Neural progenitor cell (in vitro differentiated cells): Measurements from ENCODE around the gene ITPK1. TPM values are rescaled to one million over a fixed set of nuclear protein-coding genes. Genes with fewer than 3 reads are reported as not detected.

ENCODE experiments used
- DNase-seq: peaks from one replicate; pipeline ENCODE4 v3.0.0-alpha.2; 2016; ENCODE audit warnings: low spot score
- H2AFZ ChIP-seq: fragments of 200-600 bp; sonication (generic); replicated peaks from 2 replicates; pipeline ENCODE4 v1.6.1; 2016; ENCODE audit warnings: antibody characterized with exemption
- H3F3A ChIP-seq: fragments of 200-600 bp; sonication (generic); 2 replicates; pipeline ENCODE4 v1.6.1; 2016; ENCODE audit warnings: antibody characterized with exemption, low read depth
- H3K27ac ChIP-seq: fragments of 200-600 bp; sonication (generic); 2 replicates; pipeline ENCODE4 v1.5.1; 2016; ENCODE audit warnings: mild to moderate bottlenecking
- H3K27me3 ChIP-seq: fragments of 200-600 bp; sonication (generic); 2 replicates; pipeline ENCODE4 v1.6.1; 2016; ENCODE audit warnings: mild to moderate bottlenecking, moderate library complexity
- H3K36me3 ChIP-seq: fragments of 200-600 bp; sonication (generic); 2 replicates; pipeline ENCODE4 v1.5.1; 2016
- H3K4me1 ChIP-seq: fragments of 200-600 bp; sonication (generic); 2 replicates; pipeline ENCODE4 v1.6.1; 2016; ENCODE audit warnings: mixed run types
- H3K4me2 ChIP-seq: fragments of 200-600 bp; sonication (generic); 2 replicates; pipeline ENCODE4 v1.6.1; 2016
- H3K4me3 ChIP-seq: fragments of 200-600 bp; sonication (generic); 2 replicates; pipeline ENCODE4 v1.5.1; 2016
- H3K79me2 ChIP-seq: fragments of 200-600 bp; sonication (generic); 2 replicates; pipeline ENCODE4 v1.6.1; 2016; ENCODE audit warnings: low read depth
- H3K9ac ChIP-seq: fragments of 200-600 bp; sonication (generic); 2 replicates; pipeline ENCODE4 v1.6.1; 2016
- H3K9me3 ChIP-seq: fragments of 200-600 bp; sonication (generic); 2 replicates; pipeline ENCODE4 v1.5.1; 2016; ENCODE audit warnings: low read depth
- H4K20me1 ChIP-seq: fragments of 200-600 bp; sonication (generic); 2 replicates; pipeline ENCODE4 v1.6.1; 2016; ENCODE audit warnings: low read depth
- H3K27ac Mint-ChIP-seq: 3 replicates; pipeline ENCODE4 v1.8.0; 2021; ENCODE audit warnings: mixed read lengths
- H3K27me3 Mint-ChIP-seq: 2 replicates; pipeline ENCODE4 v1.8.0; 2022; ENCODE audit warnings: low read depth, mild to moderate bottlenecking, inconsistent platforms, moderate library complexity, mixed read lengths; ENCODE audit not compliant: insufficient read depth
- H3K36me3 Mint-ChIP-seq: 3 replicates; pipeline ENCODE4 v1.8.0; 2021; ENCODE audit warnings: mixed read lengths
- H3K4me1 Mint-ChIP-seq: 3 replicates; pipeline ENCODE4 v1.8.0; 2021; ENCODE audit warnings: mixed read lengths
- H3K4me3 Mint-ChIP-seq: 3 replicates; pipeline ENCODE4 v1.8.0; 2021; ENCODE audit warnings: mild to moderate bottlenecking, moderate library complexity, mixed read lengths
- H3K9me3 Mint-ChIP-seq: 3 replicates; pipeline ENCODE4 v1.8.0; 2020; ENCODE audit warnings: mixed read lengths
- CTCF ChIP-seq: fragments of 200-600 bp; sonication (generic); IDR thresholded peaks from 2 replicates; pipeline ENCODE4 v1.5.1; 2017; ENCODE audit warnings: antibody characterized with exemption, mild to moderate bottlenecking
- EZH2 ChIP-seq: fragments of 200-600 bp; sonication (generic); IDR thresholded peaks from 2 replicates; pipeline ENCODE4 v1.6.1; 2017; ENCODE audit warnings: antibody characterized with exemption, mild to moderate bottlenecking, moderate library complexity
- EZH2phosphoT487 ChIP-seq: fragments of 200-600 bp; sonication (generic); IDR thresholded peaks from 2 replicates; pipeline ENCODE4 v1.6.1; 2017; ENCODE audit warnings: antibody characterized with exemption
- total RNA-seq: library from RNA; depleted of rRNA; stranded (reverse); fragments of >200 nt; gene quantifications from 2 replicates; pipeline ENCODE4 v1.2.3, GENCODE V29; 2015; ENCODE audit warnings: low replicate concordance

The ITPK1 gene
- total RNA-seq, 1 donor from 2014 or later = 25.8 TPM

GRCh38 chr14:93040443-93040842 is 75.3 kb downstream of the ITPK1 start:
- Histone ChIP-seq H3K27me3 (peaks cover 6% of the 10 kb centered on the region), H3K4me3 (no peak overlapping the region), H3K79me2 (peaks cover 14% of the 10 kb centered on the region), H3F3A (peaks cover 24% of the 10 kb centered on the region), H4K20me1 (peaks cover 99% of the 10 kb centered on the region), H3K9ac (no peak overlapping the region), H3K27ac (no peak overlapping the region), H3K36me3 (no peaks in the 10 kb centered on the region), H2AFZ (no peak overlapping the region), H3K4me2 (peak overlapping the region; percentile 59), H3K9me3 (no peaks in the 10 kb centered on the region), H3K4me1 (peaks cover 55% of the 10 kb centered on the region)
- Mint-ChIP-seq H3K27ac (no peak overlapping the region), H3K4me3 (no peak overlapping the region), H3K36me3 (no peaks in the 10 kb centered on the region), H3K27me3 (peaks cover 50% of the 10 kb centered on the region), H3K4me1 (peaks cover 72% of the 10 kb centered on the region), H3K9me3 (no peaks in the 10 kb centered on the region)
- TF ChIP-seq EZH2phosphoT487 (no peak), EZH2 (no peak), CTCF (no peak)
- no peak for DNase-seq

- Histone ChIP-seq H2AFZ (no peak overlapping the region), H3K79me2 (peaks cover 14% of the 10 kb centered on the region), H3K4me2 (no peak overlapping the region), H4K20me1 (peaks cover 99% of the 10 kb centered on the region), H3F3A (peaks cover 19% of the 10 kb centered on the region), H3K9ac (no peak overlapping the region), H3K27ac (no peak overlapping the region), H3K4me3 (no peak overlapping the region), H3K27me3 (peaks cover 6% of the 10 kb centered on the region), H3K9me3 (no peaks in the 10 kb centered on the region), H3K36me3 (no peaks in the 10 kb centered on the region), H3K4me1 (peaks cover 48% of the 10 kb centered on the region)
- DNase-seq = no peak
- peak overlapping the region; percentile 5 for H3K27ac Mint-ChIP-seq
- no peaks in the 10 kb centered on the region for H3K36me3 Mint-ChIP-seq
- peaks cover 71% of the 10 kb centered on the region for H3K4me1 Mint-ChIP-seq
- H3K4me3 Mint-ChIP-seq = no peak overlapping the region
- no peaks in the 10 kb centered on the region for H3K9me3 Mint-ChIP-seq
- peaks cover 43% of the 10 kb centered on the region for H3K27me3 Mint-ChIP-seq
- TF ChIP-seq EZH2 (no peak), EZH2phosphoT487 (no peak), CTCF (no peak)
These were observed 75.9 kb downstream of the ITPK1 start for GRCh38 chr14:93039649-93040315.

- no peaks in the 10 kb centered on the region for H3K36me3 ChIP-seq
- Mint-ChIP-seq H3K4me3 (peak overlapping the region; percentile 13), H3K9me3 (no peaks in the 10 kb centered on the region), H3K36me3 (no peaks in the 10 kb centered on the region), H3K4me1 (peaks cover 77% of the 10 kb centered on the region), H3K27me3 (peaks cover 25% of the 10 kb centered on the region), H3K27ac (no peak overlapping the region)
- no peak for DNase-seq
- peaks cover 4% of the 10 kb centered on the region for H3K79me2 ChIP-seq
- H3K4me2 ChIP-seq = no peak overlapping the region
- no peak for TF ChIP-seq EZH2
- peaks cover 16% of the 10 kb centered on the region for H3F3A ChIP-seq
- no peak overlapping the region for H3K9ac ChIP-seq
- H3K4me3 ChIP-seq = no peak overlapping the region
- no peaks in the 10 kb centered on the region for H3K27me3 ChIP-seq
- H3K4me1 ChIP-seq = peaks cover 59% of the 10 kb centered on the region
- H3K9me3 ChIP-seq = no peaks in the 10 kb centered on the region
- H4K20me1 ChIP-seq = peaks cover 99% of the 10 kb centered on the region
- H2AFZ ChIP-seq = no peak overlapping the region
- H3K27ac ChIP-seq = no peak overlapping the region
These were observed 78.4 kb downstream of the ITPK1 start for GRCh38 chr14:93037351-93037750.

GRCh38 chr14:93036652-93037345 is 78.9 kb downstream of the ITPK1 start:
- peak overlapping the region; percentile 14 for H3K4me2 ChIP-seq

More at GRCh38 chr14:93036652-93037345, 78.9 kb downstream of the ITPK1 start:
- H3K4me1 Mint-ChIP-seq = peaks cover 75% of the 10 kb centered on the region
- H3K27me3 ChIP-seq = no peaks in the 10 kb centered on the region
- no peak overlapping the region for H2AFZ ChIP-seq
- H3K27ac ChIP-seq = no peak overlapping the region
- peaks cover 27% of the 10 kb centered on the region for H3K27me3 Mint-ChIP-seq
- H3K9me3 Mint-ChIP-seq = no peaks in the 10 kb centered on the region
- no peak for TF ChIP-seq CTCF
- no peak for TF ChIP-seq EZH2phosphoT487
- no peak for TF ChIP-seq EZH2
- no peaks in the 10 kb centered on the region for H3K36me3 ChIP-seq
- no peak overlapping the region for H3K4me3 ChIP-seq
- H3K27ac Mint-ChIP-seq = no peak overlapping the region
- H3F3A ChIP-seq = peaks cover 16% of the 10 kb centered on the region
- H3K4me1 ChIP-seq = peaks cover 55% of the 10 kb centered on the region
- H3K9ac ChIP-seq = no peak overlapping the region
- H3K79me2 ChIP-seq = peaks cover 7% of the 10 kb centered on the region
- peak; percentile 80 for DNase-seq
- H4K20me1 ChIP-seq = peaks cover 97% of the 10 kb centered on the region
- H3K4me3 Mint-ChIP-seq = peak overlapping the region; percentile 70
- H3K9me3 ChIP-seq = no peaks in the 10 kb centered on the region
- H3K36me3 Mint-ChIP-seq = no peaks in the 10 kb centered on the region
